ENCODE data around the gene ZNF559. TPM values are rescaled to one million over a fixed set of nuclear protein-coding genes. Genes with fewer than 3 reads are reported as not detected.

Gene ZNF559
- total RNA-seq, 2 donors from 2014 or later, result 19.4 to 30.3 TPM

- 97% methylated on average over 6 of the region's 6 CpGs for WGBS
- Histone ChIP-seq H3K4me3 (no peak overlapping the region), H3K4me1 (replicated peaks) (no peaks in the 10 kb centered on the region), H3K9me3 (no peaks in the 10 kb centered on the region), H3K36me3 (peaks cover 0 to 3% of the 10 kb centered on the region in 2 donors), H3K27me3 (replicated peaks; ENCODE audit: insufficient read depth) (no peaks in the 10 kb centered on the region), H3K27ac (no peak overlapping the region)
- TF ChIP-seq, protein P1, sequence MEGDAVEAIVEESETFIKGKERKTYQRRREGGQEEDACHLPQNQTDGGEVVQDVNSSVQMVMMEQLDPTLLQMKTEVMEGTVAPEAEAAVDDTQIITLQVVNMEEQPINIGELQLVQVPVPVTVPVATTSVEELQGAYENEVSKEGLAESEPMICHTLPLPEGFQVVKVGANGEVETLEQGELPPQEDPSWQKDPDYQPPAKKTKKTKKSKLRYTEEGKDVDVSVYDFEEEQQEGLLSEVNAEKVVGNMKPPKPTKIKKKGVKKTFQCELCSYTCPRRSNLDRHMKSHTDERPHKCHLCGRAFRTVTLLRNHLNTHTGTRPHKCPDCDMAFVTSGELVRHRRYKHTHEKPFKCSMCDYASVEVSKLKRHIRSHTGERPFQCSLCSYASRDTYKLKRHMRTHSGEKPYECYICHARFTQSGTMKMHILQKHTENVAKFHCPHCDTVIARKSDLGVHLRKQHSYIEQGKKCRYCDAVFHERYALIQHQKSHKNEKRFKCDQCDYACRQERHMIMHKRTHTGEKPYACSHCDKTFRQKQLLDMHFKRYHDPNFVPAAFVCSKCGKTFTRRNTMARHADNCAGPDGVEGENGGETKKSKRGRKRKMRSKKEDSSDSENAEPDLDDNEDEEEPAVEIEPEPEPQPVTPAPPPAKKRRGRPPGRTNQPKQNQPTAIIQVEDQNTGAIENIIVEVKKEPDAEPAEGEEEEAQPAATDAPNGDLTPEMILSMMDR (IDR thresholded peaks at IDR 0.05), result no peak
- TF ChIP-seq POLR2AphosphoS5 (IDR thresholded peaks at IDR 0.05) (no peak), POLR2A (IDR thresholded peaks at IDR 0.05) (no peak)
- intact Hi-C loops (cut with DNase I), result no loop called here
- no peak for DNase-seq (ENCODE audit: low spot score)
These were observed 47.0 kb downstream of the ZNF559 start for GRCh38 chr19:9370738-9371619.

DNA sequence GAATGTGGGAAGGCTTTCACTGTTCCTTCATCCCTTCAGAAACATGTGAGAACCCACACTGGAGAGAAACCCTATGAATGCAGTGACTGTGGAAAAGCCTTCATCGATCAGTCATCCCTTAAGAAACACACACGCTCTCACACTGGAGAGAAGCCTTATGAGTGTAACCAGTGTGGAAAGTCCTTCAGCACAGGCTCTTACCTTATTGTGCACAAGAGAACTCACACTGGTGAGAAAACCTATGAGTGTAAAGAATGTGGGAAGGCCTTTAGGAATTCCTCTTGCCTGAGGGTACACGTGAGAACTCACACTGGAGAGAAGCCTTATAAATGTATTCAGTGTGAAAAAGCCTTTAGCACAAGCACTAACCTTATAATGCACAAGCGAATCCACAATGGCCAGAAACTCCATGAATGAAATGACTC lies 57.4 kb downstream of the ZNF559 start:
- H3K4me1 ChIP-seq (replicated peaks), result no peaks in the 10 kb centered on the region
- H3K36me3 ChIP-seq, result peaks cover 16 to 70% of the 10 kb centered on the region in 2 donors
- no peak overlapping the region for H3K4me3 ChIP-seq
- DNase-seq (ENCODE audit: low spot score), result no peak
- intact Hi-C loops (cut with DNase I), result no loop called here
- no peak overlapping the region for H3K27ac ChIP-seq
- peaks cover 23% of the 10 kb centered on the region for H3K9me3 ChIP-seq
- 80% methylated on average over 4 of the region's 4 CpGs for WGBS
- TF ChIP-seq, protein P1 (IDR thresholded peaks at IDR 0.05), result no peak
- TF ChIP-seq POLR2AphosphoS5 (IDR thresholded peaks at IDR 0.05) (no peak), POLR2A (IDR thresholded peaks at IDR 0.05) (no peak)
- no peaks in the 10 kb centered on the region for H3K27me3 ChIP-seq (replicated peaks; ENCODE audit: insufficient read depth)

Other genes starting within 250 kb of the ZNF559 start
- gene OR1M1, start 237.1 kb upstream of the ZNF559 start, total RNA-seq, result not detected
- not detected for gene OR7G2, start 216.7 kb upstream of the ZNF559 start, total RNA-seq
- gene OR7G1, start 208.4 kb upstream of the ZNF559 start, total RNA-seq, result not detected
- not detected for gene OR7G3, start 197.2 kb upstream of the ZNF559 start, total RNA-seq
- 10 to 100 TPM; 18.3 to 22.9 TPM for gene ZNF317, start 183.8 kb upstream of the ZNF559 start, total RNA-seq
- gene OR7D2, start 145.2 kb upstream of the ZNF559 start, total RNA-seq, result under 1 TPM in 1 of 2 donors, not detected in 1; 0.17 TPM
- not detected for gene OR7D4, start 104.6 kb upstream of the ZNF559 start, total RNA-seq
- not detected for gene OR7E24, start 73.2 kb upstream of the ZNF559 start, total RNA-seq
- 10 to 100 TPM in 1 of 2 donors, 1 to 10 TPM in 1; 9.6 to 19.4 TPM for gene ZNF699, start 14.3 kb upstream of the ZNF559 start, total RNA-seq
- gene ZNF177, start 38.8 kb downstream of the ZNF559 start, total RNA-seq, result 1 to 10 TPM; 7.1 to 8.1 TPM
- 10 to 100 TPM; 20.4 to 22.9 TPM for gene ZNF266, start 111.4 kb downstream of the ZNF559 start, total RNA-seq
- 1 to 10 TPM in 1 of 2 donors, not detected in 1; 5.9 TPM for gene ZNF560, start 174.4 kb downstream of the ZNF559 start, total RNA-seq
- 10 to 100 TPM; 14.6 to 17.9 TPM for gene ZNF426, start 214.5 kb downstream of the ZNF559 start, total RNA-seq

Measured in prostate gland (tissue), 2 donors.